Fibroblast of mammary gland (primary cell): Measurements from ENCODE around the gene SLX9.

Experiments
- DNase-seq: peaks from one replicate; pipeline ENCODE4 v3.0.0-alpha.2; 2010; ENCODE audit warnings: low read depth
- H3K4me3 ChIP-seq: 2 replicates; pipeline ENCODE4 v1.5.1; 2011; ENCODE audit warnings: low read depth, mild to moderate bottlenecking, low read length, moderate library complexity; ENCODE audit not compliant: control insufficient read depth
- CTCF ChIP-seq: conservative IDR thresholded peaks from 2 replicates; pipeline ENCODE4 v1.5.1; 2011; ENCODE audit warnings: low read depth, low read length, inconsistent platforms; ENCODE audit not compliant: control insufficient read depth, insufficient read depth

Gene SLX9

DNA sequence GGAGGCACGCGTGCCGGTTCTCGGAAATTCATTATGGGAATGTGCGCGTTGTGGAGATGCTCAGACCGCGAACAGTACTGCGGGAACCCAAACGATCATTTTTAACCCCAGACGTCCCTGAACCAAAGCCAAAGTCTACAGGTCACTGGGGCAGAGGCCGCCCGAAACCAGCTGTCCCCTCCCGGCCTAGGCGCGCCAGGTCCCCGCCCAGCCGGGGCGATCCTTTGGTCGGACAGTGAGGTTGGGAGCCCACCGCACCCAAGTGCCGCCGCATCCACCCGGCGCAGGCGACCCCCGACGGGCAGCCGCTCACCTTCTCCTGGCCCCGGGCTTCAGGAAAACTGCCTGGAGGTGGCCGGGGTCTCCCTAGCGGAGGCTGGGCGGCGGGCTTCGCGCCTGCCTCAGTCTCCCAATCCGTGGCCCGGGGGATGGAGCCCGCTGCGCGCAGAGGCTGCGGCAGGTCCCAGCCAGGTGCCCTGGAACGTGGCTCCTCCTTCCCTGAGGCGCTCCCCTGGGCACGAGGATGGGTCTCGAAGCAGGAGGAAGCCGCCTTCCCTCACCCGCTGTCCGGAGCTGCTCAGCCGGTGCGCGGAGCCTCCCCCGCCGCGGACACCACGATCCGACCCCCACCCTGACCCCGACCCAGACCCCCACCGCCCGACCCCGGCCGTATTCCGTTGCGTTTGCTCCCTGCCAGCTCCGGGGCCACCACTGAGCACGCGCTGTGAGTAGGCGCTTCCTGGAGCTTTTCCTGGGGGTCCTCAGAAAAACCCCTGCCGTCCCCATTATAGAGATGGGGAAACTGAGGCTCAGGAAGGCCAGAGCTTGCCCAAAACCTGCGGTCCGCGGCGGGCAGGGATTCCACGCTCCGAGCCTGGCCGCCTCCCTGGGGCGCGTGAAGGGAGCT is 8.1 kb upstream of the SLX9 start:
- H3K4me3 ChIP-seq, result no peak overlapping the region
- DNase-seq, result no peak
- TF ChIP-seq CTCF, result no peak

GRCh38 chr21:44932408-44933181 is 7.2 kb upstream of the SLX9 start:
- peak; percentile 28 for TF ChIP-seq CTCF
- no peak overlapping the region for H3K4me3 ChIP-seq
- DNase-seq, result no peak

- TF ChIP-seq CTCF, result no peak
- DNase-seq, result no peak
- no peak overlapping the region for H3K4me3 ChIP-seq
These were observed 6.5 kb upstream of the SLX9 start for GRCh38 chr21:44933199-44933917.

DNA sequence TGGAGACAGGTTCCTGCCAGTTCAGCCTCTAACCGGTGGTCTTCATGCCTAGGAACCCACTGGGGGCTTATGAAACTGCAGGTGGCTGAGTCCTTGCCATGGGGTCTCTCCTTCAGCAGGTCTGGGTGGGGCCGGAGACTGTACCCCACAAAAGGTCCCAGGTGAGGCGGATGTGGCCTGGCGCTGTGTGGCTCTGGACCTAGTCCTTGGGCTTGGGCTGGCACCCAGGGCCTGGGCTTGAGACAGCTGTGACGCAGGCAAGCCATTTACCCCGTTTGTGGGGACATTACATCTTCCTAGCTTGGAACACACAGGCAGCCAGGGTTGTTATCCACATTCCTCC is 5.9 kb upstream of the SLX9 start:
- no peak for DNase-seq
- TF ChIP-seq CTCF, result no peak
- H3K4me3 ChIP-seq, result no peak overlapping the region

DNA sequence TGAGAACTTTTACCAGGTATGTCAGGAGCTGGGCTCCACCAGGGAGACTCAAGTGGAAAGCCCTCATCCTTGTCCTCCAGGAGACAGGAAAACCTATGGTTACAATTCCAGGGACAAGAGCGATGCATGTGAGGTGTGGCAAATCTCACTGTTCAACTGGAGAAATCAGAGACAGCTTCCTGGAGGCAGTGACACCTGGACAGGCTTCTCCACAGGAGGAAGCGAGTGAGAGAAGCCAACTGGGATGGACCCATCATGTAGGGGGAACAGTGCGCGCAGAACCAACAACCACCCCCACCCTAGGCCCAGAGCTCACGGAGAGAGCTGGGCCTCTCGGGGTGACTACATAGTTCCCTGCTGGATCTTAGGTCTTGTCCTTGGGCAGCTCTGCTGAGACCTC is 5.6 kb upstream of the SLX9 start:
- TF ChIP-seq CTCF, result no peak
- no peak overlapping the region for H3K4me3 ChIP-seq
- DNase-seq, result no peak

DNA sequence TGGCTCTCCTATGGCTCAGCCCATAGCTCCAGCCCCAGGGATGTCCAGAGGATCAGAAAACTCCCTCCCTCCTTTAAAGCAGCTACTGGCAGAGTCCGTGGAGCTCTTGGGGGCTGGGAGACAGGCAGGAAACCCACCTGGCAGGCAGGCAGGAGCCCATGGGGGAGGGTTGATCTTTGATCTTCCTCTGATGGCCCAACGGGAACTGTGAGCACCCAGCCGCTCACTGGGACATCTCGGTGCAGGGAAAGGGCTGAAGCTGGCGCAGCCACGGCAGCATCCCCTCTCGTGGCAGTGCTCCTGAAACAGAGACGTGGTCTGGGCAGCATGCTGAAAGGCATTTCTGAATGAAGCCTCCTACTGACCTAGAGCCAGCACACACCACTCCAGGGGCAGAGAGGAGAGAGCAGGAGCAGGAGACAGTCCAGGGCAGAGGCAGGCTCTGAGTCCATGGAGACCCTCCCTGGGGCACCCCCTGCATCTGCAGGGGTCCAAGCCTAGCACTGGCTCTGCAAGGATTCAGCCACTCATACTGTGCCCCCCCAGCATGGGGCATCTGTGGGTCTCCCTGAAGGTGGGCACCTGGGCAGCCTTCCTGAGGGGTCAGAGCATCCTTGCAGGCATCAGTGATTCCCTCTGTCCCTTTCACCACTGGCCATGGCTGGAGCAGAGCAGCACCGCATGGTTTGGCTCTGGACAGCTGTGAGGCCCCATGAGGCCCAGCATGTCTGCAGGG is 4.9 kb upstream of the SLX9 start:
- TF ChIP-seq CTCF, result no peak
- no peak for DNase-seq
- H3K4me3 ChIP-seq, result no peak overlapping the region
